ENCODE measurements around the gene WDR18.

DNA sequence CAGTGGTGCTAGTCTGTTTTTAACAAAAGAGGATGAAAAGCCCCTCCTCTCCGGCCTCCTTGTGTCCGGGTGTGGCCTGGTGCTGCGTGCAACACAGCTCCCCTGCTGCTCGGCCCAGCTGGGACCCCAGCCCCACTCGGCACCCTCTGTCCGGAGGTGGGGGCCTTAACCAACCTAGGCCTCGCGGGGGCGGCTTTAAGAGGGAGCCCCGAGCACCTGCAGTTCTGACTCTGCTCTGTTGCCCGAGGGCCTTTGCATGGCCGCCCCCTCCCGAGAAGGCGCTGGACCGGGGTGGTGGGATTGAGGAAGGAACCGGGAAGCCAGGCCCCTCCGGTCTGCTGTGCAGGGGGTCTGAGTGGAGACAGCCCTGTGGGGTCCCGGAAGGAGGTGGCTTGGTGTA is 10.4 kb downstream of the WDR18 start:
- no peak for TF ChIP-seq POLR2AphosphoS5 (IDR thresholded peaks at IDR 0.05; ENCODE audit: low read depth, low read length)
- no peak for TF ChIP-seq CTCF (IDR thresholded peaks at IDR 0.05)
- TF ChIP-seq REST (IDR thresholded peaks at IDR 0.05; ENCODE audit: insufficient read depth in 1 of 2, low read depth in 2 of 2, low read length in 1 of 2): no peak
